ENCODE measurements around the gene AMER3. TPM values are rescaled to one million over a fixed set of nuclear protein-coding genes. Genes with fewer than 3 reads are reported as not detected.

Gene AMER3
- total and polyA plus RNA-seq, 2 of the 8 experiments (the other 6 are each of a cell fraction or from before 2014, with no cell fraction given), result 0.15 to 0.19 TPM

DNA sequence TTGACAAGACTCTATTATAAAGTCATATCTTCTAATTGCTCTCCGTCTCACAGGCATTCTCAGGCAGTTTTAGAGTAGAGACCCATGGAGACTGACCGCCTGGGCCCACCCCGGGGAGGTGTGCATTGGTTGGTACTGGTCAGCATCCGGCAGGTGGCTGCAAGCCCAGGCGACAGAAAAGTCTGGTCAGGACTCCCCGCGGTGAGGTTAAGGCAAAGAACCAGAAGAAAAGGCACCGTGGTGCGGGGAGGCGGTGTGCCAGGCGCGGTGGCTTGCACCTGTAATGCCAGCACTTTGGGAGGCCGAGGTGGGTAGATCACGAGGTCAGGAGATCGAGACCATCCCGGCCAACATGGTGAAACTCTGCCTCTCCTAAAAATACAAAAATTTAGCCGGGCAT, 32.5 kb downstream of the AMER3 start:
- Histone ChIP-seq H3K23ac (ENCODE audit: insufficient read length) (no peak overlapping the region), H2BK20ac (ENCODE audit: low read length) (no peak overlapping the region), H2AFZ (ENCODE audit: low read length) (no peak overlapping the region), H4K20me1 (replicated peaks in 1 of 2; ENCODE audit: control insufficient read depth in 1 of 2, insufficient read depth in 2 of 2, low read length in 2 of 2) (peaks cover 0 to 3% of the 10 kb centered on the region in 2 experiments), H3K27ac (ENCODE audit: low read depth, low read length) (no peak overlapping the region), H2BK12ac (ENCODE audit: low read depth, low read length) (no peak overlapping the region), H2AK5ac (ENCODE audit: low read depth, low read length) (no peak overlapping the region), H3K79me1 (ENCODE audit: low read depth, low read length) (no peaks in the 10 kb centered on the region), H3K18ac (ENCODE audit: extremely low read depth, low read length) (no peak overlapping the region; the same call in 1 of the 2 replicates), H3K4me1 (replicated peaks in 1 of 4; ENCODE audit: control insufficient read depth in 3 of 4, insufficient read depth in 4 of 4, low read length in 3 of 4) (no peaks in the 10 kb centered on the region), H3K9me3 (ENCODE audit: insufficient read depth in 2 of 2, low read depth in 1 of 2, low read length in 1 of 2) (no peaks in the 10 kb centered on the region), H3K27me3 (replicated peaks in 1 of 4; ENCODE audit: control insufficient read depth in 3 of 4, extremely low read depth in 1 of 4, insufficient read depth in 3 of 4, low read length in 3 of 4) (no peaks in the 10 kb centered on the region; a peak in 1 of 7 replicates), H4K8ac (ENCODE audit: extremely low read depth, insufficient read depth, low read length) (no peak overlapping the region), H4K91ac (replicated peaks; ENCODE audit: insufficient read length, low read length) (no peak overlapping the region), H2BK5ac (ENCODE audit: low read depth, low read length) (no peak overlapping the region), H3K23me2 (ENCODE audit: low read depth, low read length) (peaks cover 3% of the 10 kb centered on the region; the same call in 1 of the 2 replicates), H3K4ac (replicated peaks; ENCODE audit: insufficient read length, low read depth, low read length) (no peak overlapping the region), H3K4me2 (ENCODE audit: insufficient read depth in 1 of 2, low read depth in 2 of 2, low read length in 2 of 2) (no peak overlapping the region), H3K4me3 (ENCODE audit: extremely low read depth in 1 of 4, insufficient read depth in 2 of 4, low read depth in 3 of 4, low read length in 4 of 4) (no peak overlapping the region), H3K56ac (replicated peaks; ENCODE audit: insufficient read length, low read depth, low read length) (no peak overlapping the region), H3K9ac (replicated peaks in 1 of 4; ENCODE audit: extremely low read depth in 1 of 4, low read depth in 3 of 4, low read length in 3 of 4) (no peak overlapping the region), H3K36me3 (ENCODE audit: control insufficient read depth in 2 of 4, insufficient read depth in 4 of 4, low read length in 3 of 4) (no peaks in the 10 kb centered on the region), H2BK15ac (ENCODE audit: low read length) (no peak overlapping the region), H2BK120ac (replicated peaks; ENCODE audit: low read depth, low read length) (no peak overlapping the region), H3K79me2 (ENCODE audit: control insufficient read depth in 1 of 2, insufficient read depth in 2 of 2, low read length in 2 of 2) (no peaks in the 10 kb centered on the region), H4K5ac (ENCODE audit: insufficient read length, low read depth, low read length) (no peak overlapping the region), H3K14ac (ENCODE audit: insufficient read length) (no peak overlapping the region)
- POLR2A ChIA-PET (ENCODE audit: partially characterized antibody), result no interaction called here
- DNase-seq (ENCODE audit: low read depth in 1 of 2, low spot score in 2 of 2) (no peak), FAIRE-seq (no peak)
- CTCF ChIA-PET (ENCODE audit: partially characterized antibody), result no interaction called here
- 94% methylated on average over 17 of the region's 17 CpGs; no CpG with 5 or more reads in 1 of the 2 experiments for WGBS, 2 experiments (ENCODE audit: extremely low coverage in 1 of 2, insufficient coverage in 1 of 2, insufficient read length in 1 of 2, insufficient replicate concordance in 2 of 2, low coverage in 1 of 2, low lambda C conversion rate in 2 of 2, missing lambda C conversion rate in 1 of 2)
- no peak for TF ChIP-seq SP4 (IDR thresholded peaks at IDR 0.05; ENCODE audit: low read length)
- no peak for TF ChIP-seq TAF1 (IDR thresholded peaks at IDR 0.05; ENCODE audit: low read depth, low read length)
- TF ChIP-seq, protein P1, sequence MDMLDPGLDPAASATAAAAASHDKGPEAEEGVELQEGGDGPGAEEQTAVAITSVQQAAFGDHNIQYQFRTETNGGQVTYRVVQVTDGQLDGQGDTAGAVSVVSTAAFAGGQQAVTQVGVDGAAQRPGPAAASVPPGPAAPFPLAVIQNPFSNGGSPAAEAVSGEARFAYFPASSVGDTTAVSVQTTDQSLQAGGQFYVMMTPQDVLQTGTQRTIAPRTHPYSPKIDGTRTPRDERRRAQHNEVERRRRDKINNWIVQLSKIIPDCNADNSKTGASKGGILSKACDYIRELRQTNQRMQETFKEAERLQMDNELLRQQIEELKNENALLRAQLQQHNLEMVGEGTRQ (IDR thresholded peaks at IDR 0.05; ENCODE audit: low read length), result no peak
- TF ChIP-seq, protein P2, sequence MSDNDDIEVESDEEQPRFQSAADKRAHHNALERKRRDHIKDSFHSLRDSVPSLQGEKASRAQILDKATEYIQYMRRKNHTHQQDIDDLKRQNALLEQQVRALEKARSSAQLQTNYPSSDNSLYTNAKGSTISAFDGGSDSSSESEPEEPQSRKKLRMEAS (IDR thresholded peaks at IDR 0.05), result no peak
- no peak for TF ChIP-seq EP300 (IDR thresholded peaks at IDR 0.05; ENCODE audit: borderline replicate concordance in 1 of 2, low read depth in 2 of 2, low read length in 2 of 2)
- no peak for TF ChIP-seq SIRT6 (IDR thresholded peaks at IDR 0.05; ENCODE audit: low read length)
- TF ChIP-seq, protein P3, sequence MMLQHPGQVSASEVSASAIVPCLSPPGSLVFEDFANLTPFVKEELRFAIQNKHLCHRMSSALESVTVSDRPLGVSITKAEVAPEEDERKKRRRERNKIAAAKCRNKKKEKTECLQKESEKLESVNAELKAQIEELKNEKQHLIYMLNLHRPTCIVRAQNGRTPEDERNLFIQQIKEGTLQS (IDR thresholded peaks at IDR 0.05; ENCODE audit: insufficient read depth, low read depth, low read length), result no peak
- TF ChIP-seq ASH2L (IDR thresholded peaks at IDR 0.05; ENCODE audit: low read length), result no peak
- no peak for TF ChIP-seq TEAD4 (IDR thresholded peaks at IDR 0.05; ENCODE audit: low read depth, low read length)
- no peak for TF ChIP-seq MAFK (IDR thresholded peaks at IDR 0.05; ENCODE audit: low read depth, low read length)
- no peak for TF ChIP-seq TBP (IDR thresholded peaks at IDR 0.05; ENCODE audit: low read depth, low read length)
- TF ChIP-seq BRCA1 (IDR thresholded peaks at IDR 0.05; ENCODE audit: low read depth, low read length), result no peak
- TF ChIP-seq TAF7 (optimal IDR thresholded peaks at IDR 0.05; ENCODE audit: borderline replicate concordance, low read depth, low read length), result no peak
- no peak for TF ChIP-seq SP2 (IDR thresholded peaks at IDR 0.05; ENCODE audit: low read length)

All from H1 (cell line).